ENCODE results near the gene IL2RA. TPM values are rescaled to one million over a fixed set of nuclear protein-coding genes. Genes with fewer than 3 reads are reported as not detected.

The IL2RA gene
- total and polyA plus RNA-seq, 2 experiments from 2014 or later: not detected

DNA sequence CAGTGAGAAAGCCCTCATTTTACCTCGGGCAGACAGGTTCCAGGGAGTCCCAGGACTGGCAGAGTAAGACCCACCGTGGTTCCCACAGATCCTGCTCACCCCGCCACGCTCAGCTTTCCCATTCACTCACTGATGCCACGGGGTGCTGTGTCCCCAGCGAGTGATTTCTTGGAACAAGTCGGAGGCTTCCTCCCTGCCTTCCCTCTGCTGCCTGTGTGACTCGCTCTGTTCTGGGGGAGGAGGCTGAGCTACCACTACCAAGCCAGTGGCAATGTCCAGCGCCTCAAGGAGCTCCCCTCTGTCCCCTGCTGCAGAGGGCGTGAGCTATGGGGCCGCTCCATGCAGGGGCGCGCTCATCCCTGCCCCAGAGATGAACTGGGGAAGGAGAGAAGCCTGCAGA, 97.4 kb downstream of the IL2RA start:
- Histone ChIP-seq H3K9me2 (ENCODE audit: insufficient read depth) (no peaks in the 10 kb centered on the region), H3F3A (replicated peaks; ENCODE audit: low read depth) (no peaks in the 10 kb centered on the region), H3K79me2 (replicated peaks; ENCODE audit: insufficient read depth) (no peaks in the 10 kb centered on the region), H3K4me1 (ENCODE audit: insufficient read depth) (no peaks in the 10 kb centered on the region), H4K20me1 (replicated peaks; ENCODE audit: insufficient read depth) (no peaks in the 10 kb centered on the region), H3K27ac (ENCODE audit: low read depth) (no peak overlapping the region), H3K27me3 (ENCODE audit: insufficient read depth) (no peaks in the 10 kb centered on the region), H3K4me3 (no peak overlapping the region), H3K4me2 (no peak overlapping the region), H3K36me3 (ENCODE audit: insufficient read depth) (no peaks in the 10 kb centered on the region), H2AFZ (no peak overlapping the region)
- Mint-ChIP-seq H3K9me3 (no peaks in the 10 kb centered on the region), H3K27me3 (ENCODE audit: insufficient read depth, low read depth, poor library complexity) (peaks cover 10% of the 10 kb centered on the region), H3K4me1 (no peaks in the 10 kb centered on the region; the same call in 2 of the 3 replicates), H3K27ac (no peak overlapping the region), H3K4me3 (no peak overlapping the region), H3K36me3 (ENCODE audit: low read depth) (no peaks in the 10 kb centered on the region)
- TF ChIP-seq STAT1 (IDR thresholded peaks at IDR 0.05; ENCODE audit: unreplicated experiment) (no peak), POLR2AphosphoS5 (IDR thresholded peaks at IDR 0.05; ENCODE audit: low read depth) (no peak), ZNF114 (CRISPR knock-in tag; IDR thresholded peaks at IDR 0.05) (no peak), ZNF331 (CRISPR knock-in tag; IDR thresholded peaks at IDR 0.05; ENCODE audit: low read depth) (no peak), EZH2 (IDR thresholded peaks at IDR 0.05; ENCODE audit: low read depth, unreplicated experiment) (no peak)
- TF ChIP-seq, protein P1, sequence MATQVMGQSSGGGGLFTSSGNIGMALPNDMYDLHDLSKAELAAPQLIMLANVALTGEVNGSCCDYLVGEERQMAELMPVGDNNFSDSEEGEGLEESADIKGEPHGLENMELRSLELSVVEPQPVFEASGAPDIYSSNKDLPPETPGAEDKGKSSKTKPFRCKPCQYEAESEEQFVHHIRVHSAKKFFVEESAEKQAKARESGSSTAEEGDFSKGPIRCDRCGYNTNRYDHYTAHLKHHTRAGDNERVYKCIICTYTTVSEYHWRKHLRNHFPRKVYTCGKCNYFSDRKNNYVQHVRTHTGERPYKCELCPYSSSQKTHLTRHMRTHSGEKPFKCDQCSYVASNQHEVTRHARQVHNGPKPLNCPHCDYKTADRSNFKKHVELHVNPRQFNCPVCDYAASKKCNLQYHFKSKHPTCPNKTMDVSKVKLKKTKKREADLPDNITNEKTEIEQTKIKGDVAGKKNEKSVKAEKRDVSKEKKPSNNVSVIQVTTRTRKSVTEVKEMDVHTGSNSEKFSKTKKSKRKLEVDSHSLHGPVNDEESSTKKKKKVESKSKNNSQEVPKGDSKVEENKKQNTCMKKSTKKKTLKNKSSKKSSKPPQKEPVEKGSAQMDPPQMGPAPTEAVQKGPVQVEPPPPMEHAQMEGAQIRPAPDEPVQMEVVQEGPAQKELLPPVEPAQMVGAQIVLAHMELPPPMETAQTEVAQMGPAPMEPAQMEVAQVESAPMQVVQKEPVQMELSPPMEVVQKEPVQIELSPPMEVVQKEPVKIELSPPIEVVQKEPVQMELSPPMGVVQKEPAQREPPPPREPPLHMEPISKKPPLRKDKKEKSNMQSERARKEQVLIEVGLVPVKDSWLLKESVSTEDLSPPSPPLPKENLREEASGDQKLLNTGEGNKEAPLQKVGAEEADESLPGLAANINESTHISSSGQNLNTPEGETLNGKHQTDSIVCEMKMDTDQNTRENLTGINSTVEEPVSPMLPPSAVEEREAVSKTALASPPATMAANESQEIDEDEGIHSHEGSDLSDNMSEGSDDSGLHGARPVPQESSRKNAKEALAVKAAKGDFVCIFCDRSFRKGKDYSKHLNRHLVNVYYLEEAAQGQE (IDR thresholded peaks at IDR 0.05; ENCODE audit: unreplicated experiment): no peak
- TF ChIP-seq, protein P2, sequence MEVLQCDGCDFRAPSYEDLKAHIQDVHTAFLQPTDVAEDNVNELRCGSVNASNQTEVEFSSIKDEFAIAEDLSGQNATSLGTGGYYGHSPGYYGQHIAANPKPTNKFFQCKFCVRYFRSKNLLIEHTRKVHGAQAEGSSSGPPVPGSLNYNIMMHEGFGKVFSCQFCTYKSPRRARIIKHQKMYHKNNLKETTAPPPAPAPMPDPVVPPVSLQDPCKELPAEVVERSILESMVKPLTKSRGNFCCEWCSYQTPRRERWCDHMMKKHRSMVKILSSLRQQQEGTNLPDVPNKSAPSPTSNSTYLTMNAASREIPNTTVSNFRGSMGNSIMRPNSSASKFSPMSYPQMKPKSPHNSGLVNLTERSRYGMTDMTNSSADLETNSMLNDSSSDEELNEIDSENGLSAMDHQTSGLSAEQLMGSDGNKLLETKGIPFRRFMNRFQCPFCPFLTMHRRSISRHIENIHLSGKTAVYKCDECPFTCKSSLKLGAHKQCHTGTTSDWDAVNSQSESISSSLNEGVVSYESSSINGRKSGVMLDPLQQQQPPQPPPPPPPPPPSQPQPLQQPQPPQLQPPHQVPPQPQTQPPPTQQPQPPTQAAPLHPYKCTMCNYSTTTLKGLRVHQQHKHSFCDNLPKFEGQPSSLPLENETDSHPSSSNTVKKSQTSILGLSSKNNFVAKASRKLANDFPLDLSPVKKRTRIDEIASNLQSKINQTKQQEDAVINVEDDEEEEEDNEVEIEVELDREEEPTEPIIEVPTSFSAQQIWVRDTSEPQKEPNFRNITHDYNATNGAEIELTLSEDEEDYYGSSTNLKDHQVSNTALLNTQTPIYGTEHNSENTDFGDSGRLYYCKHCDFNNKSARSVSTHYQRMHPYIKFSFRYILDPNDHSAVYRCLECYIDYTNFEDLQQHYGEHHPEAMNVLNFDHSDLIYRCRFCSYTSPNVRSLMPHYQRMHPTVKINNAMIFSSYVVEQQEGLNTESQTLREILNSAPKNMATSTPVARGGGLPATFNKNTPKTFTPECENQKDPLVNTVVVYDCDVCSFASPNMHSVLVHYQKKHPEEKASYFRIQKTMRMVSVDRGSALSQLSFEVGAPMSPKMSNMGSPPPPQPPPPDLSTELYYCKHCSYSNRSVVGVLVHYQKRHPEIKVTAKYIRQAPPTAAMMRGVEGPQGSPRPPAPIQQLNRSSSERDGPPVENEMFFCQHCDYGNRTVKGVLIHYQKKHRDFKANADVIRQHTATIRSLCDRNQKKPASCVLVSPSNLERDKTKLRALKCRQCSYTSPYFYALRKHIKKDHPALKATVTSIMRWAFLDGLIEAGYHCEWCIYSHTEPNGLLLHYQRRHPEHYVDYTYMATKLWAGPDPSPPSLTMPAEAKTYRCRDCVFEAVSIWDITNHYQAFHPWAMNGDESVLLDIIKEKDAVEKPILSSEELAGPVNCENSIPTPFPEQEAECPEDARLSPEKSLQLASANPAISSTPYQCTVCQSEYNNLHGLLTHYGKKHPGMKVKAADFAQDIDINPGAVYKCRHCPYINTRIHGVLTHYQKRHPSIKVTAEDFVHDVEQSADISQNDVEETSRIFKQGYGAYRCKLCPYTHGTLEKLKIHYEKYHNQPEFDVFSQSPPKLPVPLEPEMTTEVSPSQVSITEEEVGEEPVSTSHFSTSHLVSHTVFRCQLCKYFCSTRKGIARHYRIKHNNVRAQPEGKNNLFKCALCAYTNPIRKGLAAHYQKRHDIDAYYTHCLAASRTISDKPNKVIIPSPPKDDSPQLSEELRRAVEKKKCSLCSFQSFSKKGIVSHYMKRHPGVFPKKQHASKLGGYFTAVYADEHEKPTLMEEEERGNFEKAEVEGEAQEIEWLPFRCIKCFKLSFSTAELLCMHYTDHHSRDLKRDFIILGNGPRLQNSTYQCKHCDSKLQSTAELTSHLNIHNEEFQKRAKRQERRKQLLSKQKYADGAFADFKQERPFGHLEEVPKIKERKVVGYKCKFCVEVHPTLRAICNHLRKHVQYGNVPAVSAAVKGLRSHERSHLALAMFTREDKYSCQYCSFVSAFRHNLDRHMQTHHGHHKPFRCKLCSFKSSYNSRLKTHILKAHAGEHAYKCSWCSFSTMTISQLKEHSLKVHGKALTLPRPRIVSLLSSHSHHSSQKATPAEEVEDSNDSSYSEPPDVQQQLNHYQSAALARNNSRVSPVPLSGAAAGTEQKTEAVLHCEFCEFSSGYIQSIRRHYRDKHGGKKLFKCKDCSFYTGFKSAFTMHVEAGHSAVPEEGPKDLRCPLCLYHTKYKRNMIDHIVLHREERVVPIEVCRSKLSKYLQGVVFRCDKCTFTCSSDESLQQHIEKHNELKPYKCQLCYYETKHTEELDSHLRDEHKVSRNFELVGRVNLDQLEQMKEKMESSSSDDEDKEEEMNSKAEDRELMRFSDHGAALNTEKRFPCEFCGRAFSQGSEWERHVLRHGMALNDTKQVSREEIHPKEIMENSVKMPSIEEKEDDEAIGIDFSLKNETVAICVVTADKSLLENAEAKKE (CRISPR knock-in tag; IDR thresholded peaks at IDR 0.05): no peak
- DNase-seq (ENCODE audit: low spot score): no peak
- ATAC-seq: no peak

Data from GM23338 (cell line).